B cell (primary cell): ENCODE results near the gene PAX2.

Experiments
- EZH2 ChIP-seq: IDR thresholded peaks from 2 replicates; pipeline ENCODE4 v1.6.1; 2012; ENCODE audit warnings: borderline replicate concordance, low read depth, mild to moderate bottlenecking, moderate library complexity, low read length; ENCODE audit not compliant: insufficient read depth, poor library complexity, severe bottlenecking
- TF ChIP-seq, protein P1 (sequence below): fragments of 200-600 bp; IDR thresholded peaks from one replicate; pipeline ENCODE4 v1.8.0; 2022; ENCODE audit warnings: antibody characterized with exemption, mild to moderate bottlenecking

DNA sequence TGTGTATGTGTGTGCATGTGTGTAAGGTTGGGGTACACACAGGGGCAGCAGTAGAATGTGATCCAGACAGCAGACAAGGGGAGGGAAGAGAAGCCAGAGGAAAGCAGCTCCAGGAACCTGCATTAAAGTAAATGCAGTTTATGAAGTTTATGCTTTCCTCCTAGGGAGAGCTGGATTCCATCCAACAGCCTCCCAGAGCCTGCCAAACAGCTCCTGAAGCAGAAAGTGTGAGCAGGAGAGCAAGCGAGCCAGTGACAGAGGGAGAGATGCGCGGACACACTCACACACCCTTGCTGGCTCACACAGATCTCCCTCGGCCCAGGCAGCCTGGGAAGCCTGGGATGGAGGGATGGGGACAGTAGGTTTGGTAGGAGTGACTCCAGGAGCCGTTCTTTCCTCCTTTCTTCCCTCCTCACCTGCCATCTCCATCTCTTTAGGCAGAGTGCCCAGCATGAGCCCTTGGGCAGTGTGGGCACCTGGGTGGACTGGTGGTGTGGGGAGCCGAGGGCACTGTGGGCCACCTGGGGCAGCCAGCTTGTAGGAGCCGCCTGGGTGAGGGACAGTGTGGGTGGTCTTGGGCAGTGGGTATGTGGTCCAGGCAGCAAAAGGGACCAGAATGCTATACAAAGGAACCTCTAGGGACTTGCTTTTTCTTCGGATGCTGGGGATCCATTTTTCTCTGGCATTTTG, 46.1 kb downstream of the PAX2 start:
- no peak for TF ChIP-seq EZH2
- TF ChIP-seq, protein P1, sequence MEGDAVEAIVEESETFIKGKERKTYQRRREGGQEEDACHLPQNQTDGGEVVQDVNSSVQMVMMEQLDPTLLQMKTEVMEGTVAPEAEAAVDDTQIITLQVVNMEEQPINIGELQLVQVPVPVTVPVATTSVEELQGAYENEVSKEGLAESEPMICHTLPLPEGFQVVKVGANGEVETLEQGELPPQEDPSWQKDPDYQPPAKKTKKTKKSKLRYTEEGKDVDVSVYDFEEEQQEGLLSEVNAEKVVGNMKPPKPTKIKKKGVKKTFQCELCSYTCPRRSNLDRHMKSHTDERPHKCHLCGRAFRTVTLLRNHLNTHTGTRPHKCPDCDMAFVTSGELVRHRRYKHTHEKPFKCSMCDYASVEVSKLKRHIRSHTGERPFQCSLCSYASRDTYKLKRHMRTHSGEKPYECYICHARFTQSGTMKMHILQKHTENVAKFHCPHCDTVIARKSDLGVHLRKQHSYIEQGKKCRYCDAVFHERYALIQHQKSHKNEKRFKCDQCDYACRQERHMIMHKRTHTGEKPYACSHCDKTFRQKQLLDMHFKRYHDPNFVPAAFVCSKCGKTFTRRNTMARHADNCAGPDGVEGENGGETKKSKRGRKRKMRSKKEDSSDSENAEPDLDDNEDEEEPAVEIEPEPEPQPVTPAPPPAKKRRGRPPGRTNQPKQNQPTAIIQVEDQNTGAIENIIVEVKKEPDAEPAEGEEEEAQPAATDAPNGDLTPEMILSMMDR, result no peak
